Ishikawa (cell line): Measurements from ENCODE around the gene MRPS18B.

Experiments used
- CEBPB ChIP-seq: IDR thresholded peaks from 2 replicates; pipeline ENCODE4 v1.6.1; 2012
- CREB1 ChIP-seq: IDR thresholded peaks from 2 replicates; pipeline ENCODE4 v1.6.1; 2012; ENCODE audit warnings: low read depth
- EGR1 ChIP-seq: IDR thresholded peaks from 2 replicates; pipeline ENCODE4 v1.6.1; 2012
- EP300 ChIP-seq: IDR thresholded peaks from 2 replicates; pipeline ENCODE4 v1.6.1; 2012; ENCODE audit warnings: borderline replicate concordance
- FOXM1 ChIP-seq: IDR thresholded peaks from 2 replicates; pipeline ENCODE4 v1.6.1; 2012; ENCODE audit warnings: low read depth, borderline replicate concordance
- MAX ChIP-seq: IDR thresholded peaks from 2 replicates; pipeline ENCODE4 v1.6.1; 2012
- NFIC ChIP-seq: IDR thresholded peaks from 2 replicates; pipeline ENCODE4 v1.6.1; 2012
- RAD21 ChIP-seq: IDR thresholded peaks from 2 replicates; pipeline ENCODE4 v1.6.1; 2012; ENCODE audit warnings: low read depth
- TAF1 ChIP-seq: IDR thresholded peaks from 2 replicates; pipeline ENCODE4 v1.6.1; 2012; ENCODE audit warnings: low read depth, mild to moderate bottlenecking
- TCF12 ChIP-seq: IDR thresholded peaks from 2 replicates; pipeline ENCODE4 v1.6.1; 2012; ENCODE audit warnings: low read depth
- TEAD4 ChIP-seq: IDR thresholded peaks from 2 replicates; pipeline ENCODE4 v1.6.1; 2012
- YY1 ChIP-seq: IDR thresholded peaks from 2 replicates; pipeline ENCODE4 v1.6.1; 2012; ENCODE audit warnings: low read depth
- ZBTB7A ChIP-seq: IDR thresholded peaks from 2 replicates; pipeline ENCODE4 v1.6.1; 2012; ENCODE audit warnings: low read depth
- TF ChIP-seq, protein P1 (sequence below): IDR thresholded peaks from 2 replicates; pipeline ENCODE4 v1.6.1; 2012; ENCODE audit warnings: low read depth, mild to moderate bottlenecking
- TF ChIP-seq, protein P2 (sequence below): IDR thresholded peaks from 2 replicates; pipeline ENCODE4 v1.6.1; 2012

Gene MRPS18B

GRCh38 chr6:30600451-30600961 lies 17.1 kb upstream of the MRPS18B start:
- TF ChIP-seq NFIC = peak; percentile 47; the same call in 1 of the 2 replicates
- TF ChIP-seq CREB1 = no peak

- TF ChIP-seq CREB1 (no peak), TAF1 (no peak), TCF12 (no peak), TEAD4 (no peak), RAD21 (no peak), CEBPB (no peak), MAX (no peak), EP300 (no peak), YY1 (no peak), ZBTB7A (no peak), FOXM1 (no peak), NFIC (no peak), EGR1 (no peak)
- TF ChIP-seq, protein P1, sequence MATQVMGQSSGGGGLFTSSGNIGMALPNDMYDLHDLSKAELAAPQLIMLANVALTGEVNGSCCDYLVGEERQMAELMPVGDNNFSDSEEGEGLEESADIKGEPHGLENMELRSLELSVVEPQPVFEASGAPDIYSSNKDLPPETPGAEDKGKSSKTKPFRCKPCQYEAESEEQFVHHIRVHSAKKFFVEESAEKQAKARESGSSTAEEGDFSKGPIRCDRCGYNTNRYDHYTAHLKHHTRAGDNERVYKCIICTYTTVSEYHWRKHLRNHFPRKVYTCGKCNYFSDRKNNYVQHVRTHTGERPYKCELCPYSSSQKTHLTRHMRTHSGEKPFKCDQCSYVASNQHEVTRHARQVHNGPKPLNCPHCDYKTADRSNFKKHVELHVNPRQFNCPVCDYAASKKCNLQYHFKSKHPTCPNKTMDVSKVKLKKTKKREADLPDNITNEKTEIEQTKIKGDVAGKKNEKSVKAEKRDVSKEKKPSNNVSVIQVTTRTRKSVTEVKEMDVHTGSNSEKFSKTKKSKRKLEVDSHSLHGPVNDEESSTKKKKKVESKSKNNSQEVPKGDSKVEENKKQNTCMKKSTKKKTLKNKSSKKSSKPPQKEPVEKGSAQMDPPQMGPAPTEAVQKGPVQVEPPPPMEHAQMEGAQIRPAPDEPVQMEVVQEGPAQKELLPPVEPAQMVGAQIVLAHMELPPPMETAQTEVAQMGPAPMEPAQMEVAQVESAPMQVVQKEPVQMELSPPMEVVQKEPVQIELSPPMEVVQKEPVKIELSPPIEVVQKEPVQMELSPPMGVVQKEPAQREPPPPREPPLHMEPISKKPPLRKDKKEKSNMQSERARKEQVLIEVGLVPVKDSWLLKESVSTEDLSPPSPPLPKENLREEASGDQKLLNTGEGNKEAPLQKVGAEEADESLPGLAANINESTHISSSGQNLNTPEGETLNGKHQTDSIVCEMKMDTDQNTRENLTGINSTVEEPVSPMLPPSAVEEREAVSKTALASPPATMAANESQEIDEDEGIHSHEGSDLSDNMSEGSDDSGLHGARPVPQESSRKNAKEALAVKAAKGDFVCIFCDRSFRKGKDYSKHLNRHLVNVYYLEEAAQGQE = no peak
- TF ChIP-seq, protein P2, sequence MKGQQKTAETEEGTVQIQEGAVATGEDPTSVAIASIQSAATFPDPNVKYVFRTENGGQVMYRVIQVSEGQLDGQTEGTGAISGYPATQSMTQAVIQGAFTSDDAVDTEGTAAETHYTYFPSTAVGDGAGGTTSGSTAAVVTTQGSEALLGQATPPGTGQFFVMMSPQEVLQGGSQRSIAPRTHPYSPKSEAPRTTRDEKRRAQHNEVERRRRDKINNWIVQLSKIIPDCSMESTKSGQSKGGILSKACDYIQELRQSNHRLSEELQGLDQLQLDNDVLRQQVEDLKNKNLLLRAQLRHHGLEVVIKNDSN = no peak
Measured at GRCh38 chr6:30601436-30601814, 16.2 kb upstream of the MRPS18B start.

DNA sequence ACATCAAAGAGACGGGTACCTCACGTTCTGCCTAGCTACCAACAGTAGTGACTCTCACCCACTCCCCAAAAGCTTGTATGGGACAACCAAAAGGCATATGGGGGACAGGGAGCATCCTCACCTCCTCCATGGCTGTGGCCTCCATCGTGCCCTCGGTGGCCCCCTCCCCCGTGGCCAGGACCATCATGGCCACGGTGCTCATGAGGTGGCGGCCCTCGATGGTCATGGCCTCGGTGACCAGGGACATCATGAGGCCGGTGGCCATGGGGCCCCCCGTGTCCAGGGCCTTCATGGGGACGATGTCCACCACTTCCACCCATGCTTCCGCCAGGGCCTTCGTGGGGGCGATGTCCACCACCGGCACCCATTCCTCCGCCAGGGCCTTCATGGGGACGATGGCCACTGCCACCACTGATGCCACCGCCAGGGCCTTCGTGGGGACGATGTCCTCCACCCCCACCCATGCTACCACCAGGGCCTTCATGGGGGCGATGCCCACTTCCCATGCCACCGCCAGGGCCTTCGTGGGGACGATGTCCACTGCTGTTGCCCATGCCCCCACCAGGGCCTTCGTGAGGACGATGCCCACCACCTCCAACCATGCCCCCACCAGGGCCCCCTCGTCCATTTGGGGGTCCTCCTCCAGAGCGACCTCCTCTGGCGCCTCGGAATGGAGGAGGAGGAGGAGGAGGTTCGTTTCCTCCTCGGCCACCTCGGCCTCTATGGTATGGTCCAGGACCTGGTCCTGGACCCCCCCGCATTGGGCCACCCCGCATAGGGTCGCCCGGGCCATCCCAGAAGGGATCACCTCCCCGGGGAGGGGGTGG lies 15.6 kb upstream of the MRPS18B start:
- TF ChIP-seq EGR1 (no peak), MAX (no peak), YY1 (no peak), ZBTB7A (no peak), CREB1 (no peak), TCF12 (no peak), FOXM1 (no peak), TAF1 (no peak), CEBPB (no peak), EP300 (no peak), TEAD4 (no peak), RAD21 (no peak), NFIC (no peak)
- TF ChIP-seq, protein P1 = no peak
- TF ChIP-seq, protein P2 = no peak

DNA sequence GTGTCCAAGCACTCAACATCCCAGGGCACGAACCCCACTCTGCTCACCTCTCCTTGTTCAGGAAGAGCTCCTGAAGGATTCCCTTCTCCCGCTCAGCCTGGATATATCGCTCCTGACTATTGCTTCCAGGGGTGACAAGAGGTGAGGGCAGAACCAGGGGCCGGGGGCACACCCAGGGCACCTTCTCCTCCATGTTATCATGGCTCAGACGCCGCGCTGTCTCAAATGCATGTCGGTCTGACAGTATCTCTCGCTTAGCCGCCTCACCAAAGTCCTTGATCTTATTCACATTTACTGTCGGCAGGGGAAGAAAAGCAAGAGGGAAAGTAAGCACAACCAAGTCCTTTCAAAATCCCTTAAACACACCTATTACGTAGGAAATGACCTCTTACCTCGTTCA lies 13.7 kb upstream of the MRPS18B start:
- TF ChIP-seq TCF12 = no peak
- TF ChIP-seq FOXM1 = no peak
- no peak for TF ChIP-seq CREB1
- TF ChIP-seq, protein P2 = no peak
- TF ChIP-seq CEBPB = no peak
- no peak for TF ChIP-seq YY1

GRCh38 chr6:30610065-30610464 lies 7.6 kb upstream of the MRPS18B start:
- TF ChIP-seq FOXM1 (no peak), YY1 (no peak), CEBPB (no peak), TEAD4 (no peak), EGR1 (no peak), RAD21 (no peak), TAF1 (no peak), MAX (no peak), CREB1 (no peak), TCF12 (no peak), NFIC (no peak), ZBTB7A (no peak), EP300 (no peak)
- TF ChIP-seq, protein P1 = no peak
- TF ChIP-seq, protein P2 = no peak
